ENCODE results near the gene EEIG1.
"Not testable (repeated sequence)": the region's sequence is repeated elsewhere in the genome, so short reads cannot be mapped to it uniquely, and the experiment has no call there.

EEIG1 gene

GRCh38 chr9:127980706-127981558 is at the start of gene EEIG1:
TSS of gene EEIG1 (minus strand) at chr9:127980989. CDS start at chr9:127980137, 852 bp downstream.
- DNase-seq, result peak; percentile 70 to 98 (median 94)

- DNase-seq, result no peak
Measured at GRCh38 chr9:128027705-128028104, 46.9 kb upstream of the EEIG1 start.

GRCh38 chr9:128026773-128027541 is 46.2 kb upstream of the EEIG1 start:
- DNase-seq, result peak in 2 of 58 donors; percentile 8 to 10

- DNase-seq, result no peak
Measured at GRCh38 chr9:128026255-128026772, 45.5 kb upstream of the EEIG1 start.

GRCh38 chr9:128025736-128026135 is 44.9 kb upstream of the EEIG1 start:
- DNase-seq, result no peak

- DNase-seq, result no peak
Measured at GRCh38 chr9:128024761-128025308, 44.0 kb upstream of the EEIG1 start.

GRCh38 chr9:128023671-128024070 is 42.9 kb upstream of the EEIG1 start:
- not testable (repeated sequence) for DNase-seq

GRCh38 chr9:128022886-128023285 is 42.1 kb upstream of the EEIG1 start:
- DNase-seq, result no peak

GRCh38 chr9:128021098-128021497 is 40.3 kb upstream of the EEIG1 start:
- DNase-seq, result no peak

GRCh38 chr9:128020692-128021091 is 39.9 kb upstream of the EEIG1 start:
- no peak for DNase-seq

- DNase-seq, result no peak
Measured at GRCh38 chr9:128015696-128016095, 34.9 kb upstream of the EEIG1 start.

GRCh38 chr9:128011071-128011817 is 30.5 kb upstream of the EEIG1 start:
- DNase-seq, result peak in 2 of 58 donors; percentile 7 to 12

- DNase-seq, result no peak
Measured at GRCh38 chr9:128009639-128010038, 28.9 kb upstream of the EEIG1 start.

- DNase-seq, result no peak
Measured at GRCh38 chr9:128008171-128008570, 27.4 kb upstream of the EEIG1 start.

GRCh38 chr9:128007566-128008138 is 26.9 kb upstream of the EEIG1 start:
- DNase-seq, result peak in 7 of 58 donors; percentile 4 to 30 (median 11)

- DNase-seq, result no peak
Measured at GRCh38 chr9:128006332-128006996, 25.7 kb upstream of the EEIG1 start.

- no peak for DNase-seq
Measured at GRCh38 chr9:128005923-128006322, 25.1 kb upstream of the EEIG1 start.

GRCh38 chr9:128003966-128004604 is 23.3 kb upstream of the EEIG1 start:
- DNase-seq, result no peak

- no peak for DNase-seq
Measured at GRCh38 chr9:128002959-128003358, 22.2 kb upstream of the EEIG1 start.

All from anterior cingulate cortex (tissue), 58 donors.